Amniotic stem cell (primary cell): Measurements from ENCODE around the gene TPCN1.

Experiments
- DNase-seq: peaks from one replicate; lab custom pipeline; 2025; lab: John Stamatoyannopoulos, UW

TPCN1 gene

GRCh38 chr12:113305281-113305856 lies 84.1 kb downstream of the TPCN1 start:
- no peak for DNase-seq

GRCh38 chr12:113306382-113306781 lies 85.1 kb downstream of the TPCN1 start:
- DNase-seq, result no peak

GRCh38 chr12:113310489-113310888 lies 89.2 kb downstream of the TPCN1 start:
- no peak for DNase-seq

- no peak for DNase-seq
Measured at GRCh38 chr12:113314121-113314529, 92.9 kb downstream of the TPCN1 start.

- no peak for DNase-seq
Measured at GRCh38 chr12:113315358-113315757, 94.1 kb downstream of the TPCN1 start.

- DNase-seq, result no peak
Measured at GRCh38 chr12:113316155-113316554, 94.9 kb downstream of the TPCN1 start.

GRCh38 chr12:113317122-113317521 lies 95.9 kb downstream of the TPCN1 start:
- no peak for DNase-seq

- no peak for DNase-seq
Measured at GRCh38 chr12:113318046-113318656, 96.9 kb downstream of the TPCN1 start.

- no peak for DNase-seq
Measured at GRCh38 chr12:113318900-113319628, 97.8 kb downstream of the TPCN1 start.

GRCh38 chr12:113320401-113320800 lies 99.1 kb downstream of the TPCN1 start:
- no peak for DNase-seq

- peak; percentile 28 for DNase-seq
Measured at GRCh38 chr12:113322343-113322742, 101.1 kb downstream of the TPCN1 start.

GRCh38 chr12:113325916-113326315 lies 104.7 kb downstream of the TPCN1 start:
- DNase-seq, result no peak

- DNase-seq, result no peak
Measured at GRCh38 chr12:113326775-113327395, 105.6 kb downstream of the TPCN1 start.

GRCh38 chr12:113328368-113328889 lies 107.2 kb downstream of the TPCN1 start:
- no peak for DNase-seq

- no peak for DNase-seq
Measured at GRCh38 chr12:113329022-113329790, 107.9 kb downstream of the TPCN1 start.

- DNase-seq, result no peak
Measured at GRCh38 chr12:113329791-113330417, 108.6 kb downstream of the TPCN1 start.

GRCh38 chr12:113330505-113330904 lies 109.2 kb downstream of the TPCN1 start:
- no peak for DNase-seq

- no peak for DNase-seq
Measured at GRCh38 chr12:113332688-113333417, 111.6 kb downstream of the TPCN1 start.

- no peak for DNase-seq
Measured at GRCh38 chr12:113333418-113333750, 112.1 kb downstream of the TPCN1 start.

- no peak for DNase-seq
Measured at GRCh38 chr12:113333877-113334785, 112.9 kb downstream of the TPCN1 start.
